IMR-90 (cell line): ENCODE measurements around the gene PRKAR1B. TPM values are rescaled to one million over a fixed set of nuclear protein-coding genes. Genes with fewer than 3 reads are reported as not detected.

Source experiments
- ATAC-seq: fragments of 200-7000 bp; cut with Tn5 transposase; 2 replicates; pipeline ENCODE4 v1.9.1; 2020; ENCODE audit warnings: low read depth, mild to moderate bottlenecking, moderate library complexity
- BruUV-seq: library from RNA; stranded (reverse); fragments of 400-500 nt; replicated peaks from 2 replicates; lab custom pipeline; 2021; lab: Mats Ljungman, UMichigan
- CTCF ChIA-PET: fragments of 300-600 bp; formaldehyde crosslinking; extraction: SDS; loops from one replicate; lab custom pipeline; 2021; ENCODE audit warnings: antibody characterized with exemption; lab: Yijun Ruan, JAX
- POLR2A ChIA-PET: fragments of 300-600 bp; sonication (Branson Sonifier 250); formaldehyde crosslinking; loops from one replicate; lab custom pipeline; 2022; ENCODE audit warnings: antibody characterized with exemption; ENCODE audit not compliant: unreplicated experiment; lab: Charles Lee
- DNase-seq: peaks from one replicate; pipeline ENCODE4 v3.0.0; 2013
- H2AFZ ChIP-seq: replicated peaks from 2 replicates; pipeline ENCODE3; 2013; ENCODE audit warnings: low read length, mild to moderate bottlenecking; ENCODE audit not compliant: poor library complexity
- H2AK5ac ChIP-seq: 2 replicates; pipeline ENCODE4 v1.6.1; 2013; ENCODE audit warnings: low read depth, low read length, inconsistent platforms
- H2AK9ac ChIP-seq: replicated peaks from 2 replicates; pipeline ENCODE3; 2013; ENCODE audit warnings: mild to moderate bottlenecking, low read depth, low read length, moderate library complexity; ENCODE audit not compliant: poor library complexity
- H2BK120ac ChIP-seq: 2 replicates; pipeline ENCODE4 v1.6.1; 2013; ENCODE audit warnings: low read depth, low read length, inconsistent platforms
- H2BK15ac ChIP-seq: 3 replicates; pipeline ENCODE4 v1.6.1; 2013; ENCODE audit warnings: low read depth, low read length, inconsistent platforms
- H2BK20ac ChIP-seq: 2 replicates; pipeline ENCODE4 v1.6.1; 2013; ENCODE audit warnings: low read depth, mild to moderate bottlenecking, inconsistent platforms, low read length, moderate library complexity
- H2BK5ac ChIP-seq: 2 replicates; pipeline ENCODE4 v1.6.1; 2013; ENCODE audit warnings: mild to moderate bottlenecking, low read depth, low read length, inconsistent platforms; ENCODE audit not compliant: poor library complexity, severe bottlenecking
- H3K14ac ChIP-seq: replicated peaks from 2 replicates; pipeline ENCODE4 v1.6.1; 2013; ENCODE audit warnings: low read depth, low read length, inconsistent platforms
- H3K18ac ChIP-seq: 2 replicates; pipeline ENCODE4 v1.6.1; 2013; ENCODE audit warnings: low read depth, low read length, control low read depth
- H3K23ac ChIP-seq: 2 replicates; pipeline ENCODE4 v1.6.1; 2013; ENCODE audit warnings: low read depth, low read length, inconsistent platforms
- H3K27ac ChIP-seq: 2 replicates; pipeline ENCODE4 v1.5.1; 2013; ENCODE audit warnings: mild to moderate bottlenecking, control low read depth, low read length; ENCODE audit not compliant: insufficient read depth
- H3K27me3 ChIP-seq: 2 replicates; pipeline ENCODE4 v1.6.1; 2013; ENCODE audit warnings: low read length; ENCODE audit not compliant: control insufficient read depth, insufficient read depth
- H3K36me3 ChIP-seq: 2 replicates; pipeline ENCODE4 v1.6.1; 2013; ENCODE audit warnings: low read length, mixed read lengths; ENCODE audit not compliant: control insufficient read depth, insufficient read depth
- H3K4ac ChIP-seq: 2 replicates; pipeline ENCODE4 v1.6.1; 2013; ENCODE audit warnings: low read depth, low read length, inconsistent platforms
- H3K4me1 ChIP-seq: 2 replicates; pipeline ENCODE4 v1.6.1; 2013; ENCODE audit warnings: low read length, mixed read lengths; ENCODE audit not compliant: control insufficient read depth, insufficient read depth
- H3K4me2 ChIP-seq: 2 replicates; pipeline ENCODE4 v1.6.1; 2013; ENCODE audit warnings: low read depth, mild to moderate bottlenecking, control low read depth, low read length, moderate library complexity
- H3K4me3 ChIP-seq: 2 replicates; pipeline ENCODE4 v1.5.1; 2013; ENCODE audit warnings: low read depth, mild to moderate bottlenecking, control low read depth, low read length, moderate library complexity; ENCODE audit not compliant: insufficient read depth
- H3K56ac ChIP-seq: 2 replicates; pipeline ENCODE4 v1.6.1; 2013; ENCODE audit warnings: low read length, inconsistent platforms; ENCODE audit not compliant: insufficient read depth; ENCODE audit errors: extremely low read depth
- H3K79me1 ChIP-seq, 2 experiments: 2 replicates each; pipeline ENCODE4 v1.6.1; 2013; ENCODE audit warnings: low read length in 2 of 2, inconsistent platforms in 1 of 2, low read depth in 1 of 2
- H3K9ac ChIP-seq: 2 replicates; pipeline ENCODE4 v1.6.1; 2013; ENCODE audit warnings: low read depth, low read length, control low read depth
- H3K9me1 ChIP-seq: 2 replicates; pipeline ENCODE4 v1.6.1; 2013; ENCODE audit warnings: low read length, inconsistent platforms; ENCODE audit not compliant: insufficient read depth
- H3K9me3 ChIP-seq: 2 replicates; pipeline ENCODE4 v1.6.1; 2013; ENCODE audit warnings: low read length; ENCODE audit not compliant: control insufficient read depth, insufficient read depth
- H4K20me1 ChIP-seq: 2 replicates; pipeline ENCODE4 v1.6.1; 2013; ENCODE audit warnings: low read length, inconsistent platforms; ENCODE audit not compliant: insufficient read depth
- H4K5ac ChIP-seq: 2 replicates; pipeline ENCODE4 v1.6.1; 2013; ENCODE audit warnings: mild to moderate bottlenecking, low read depth, low read length, control low read depth
- H4K8ac ChIP-seq, 2 experiments: 2 replicates each; pipeline ENCODE4 v1.6.1; 2013; ENCODE audit warnings: low read depth in 2 of 2, low read length in 2 of 2, control low read depth in 1 of 2, inconsistent platforms in 1 of 2
- H4K91ac ChIP-seq: 2 replicates; pipeline ENCODE4 v1.6.1; 2013; ENCODE audit warnings: low read depth, low read length, inconsistent platforms; ENCODE audit not compliant: insufficient read depth
- MAFK ChIP-seq: IDR thresholded peaks from 2 replicates; pipeline ENCODE4 v1.6.1; 2012; ENCODE audit warnings: low read depth, low read length, improper control_type of control experiment
- NFE2L2 ChIP-seq: fragments of 150-350 bp; IDR thresholded peaks from 2 replicates; pipeline ENCODE4 v1.6.1; 2016; ENCODE audit warnings: low read depth, mild to moderate bottlenecking, low read length
- RAD21 ChIP-seq: IDR thresholded peaks from 2 replicates; pipeline ENCODE4 v1.6.1; 2012; ENCODE audit warnings: low read length, improper control_type of control experiment
- WGBS, 2 experiments: methylation state at CpG; one replicate each; pipeline versions ENCODE4 v1.1.5 to v1.1.7; 2013; ENCODE audit warnings: missing lambda C conversion rate in 2 of 2; ENCODE audit not compliant: insufficient read length in 1 of 2; ENCODE audit errors: extremely low coverage in 2 of 2; 5-methylcytosine and 5-hydroxymethylcytosine counted together
- dilution Hi-C: fragments of 300-500 bp; cut with HindIII; formaldehyde crosslinking; loops from one replicate; pipeline ENCODE4 v1.14.3; 2018; ENCODE audit warnings: low sequenced_read_pairs; ENCODE audit not compliant: unreplicated experiment
- in situ Hi-C: fragments of 300-500 bp; cut with MboI; formaldehyde crosslinking; loops from 3 replicates; pipeline ENCODE4 v1.14.3; 2019; ENCODE audit warnings: low sequenced_read_pairs, inconsistent platforms, mixed read lengths
- intact Hi-C: fragments of 100-400 bp; cut with micrococcal nuclease; formaldehyde crosslinking; loops from 2 replicates; pipeline ENCODE4 v1.10.0; 2022
- polyA plus RNA-seq, 3 experiments: library from polyadenylated mRNA; depleted of rRNA; stranded (reverse); fragments of >200 nt; gene quantifications; 2 replicates each; pipeline ENCODE4 v1.2.3, GENCODE V29; 2012; ENCODE audit warnings: low replicate concordance in 1 of 3
- total RNA-seq: library from RNA; depleted of rRNA; stranded (reverse); fragments of >200 nt; gene quantifications from 2 replicates; pipeline ENCODE4 v1.2.3, GENCODE V29; 2012
- TF ChIP-seq, protein P1 (sequence below): fragments of 150-350 bp; IDR thresholded peaks from 2 replicates; pipeline ENCODE4 v1.6.1; 2016; ENCODE audit warnings: low read depth, mild to moderate bottlenecking, low read length, moderate library complexity, borderline replicate concordance
- TF ChIP-seq, protein P2 (sequence below): conservative IDR thresholded peaks from 2 replicates; pipeline ENCODE4 v1.5.1; 2012; ENCODE audit warnings: mild to moderate bottlenecking, low read depth, low read length, improper control_type of control experiment
- TF ChIP-seq, protein P3 (sequence below): fragments of 150-350 bp; IDR thresholded peaks from 2 replicates; pipeline ENCODE4 v1.6.1; 2017; ENCODE audit warnings: mild to moderate bottlenecking, antibody characterized with exemption, low read length, low read depth

Gene PRKAR1B
- total and polyA plus RNA-seq, 2 of the 4 experiments (the other 2 are of a cell fraction) = 15.2 to 20.2 TPM

DNA sequence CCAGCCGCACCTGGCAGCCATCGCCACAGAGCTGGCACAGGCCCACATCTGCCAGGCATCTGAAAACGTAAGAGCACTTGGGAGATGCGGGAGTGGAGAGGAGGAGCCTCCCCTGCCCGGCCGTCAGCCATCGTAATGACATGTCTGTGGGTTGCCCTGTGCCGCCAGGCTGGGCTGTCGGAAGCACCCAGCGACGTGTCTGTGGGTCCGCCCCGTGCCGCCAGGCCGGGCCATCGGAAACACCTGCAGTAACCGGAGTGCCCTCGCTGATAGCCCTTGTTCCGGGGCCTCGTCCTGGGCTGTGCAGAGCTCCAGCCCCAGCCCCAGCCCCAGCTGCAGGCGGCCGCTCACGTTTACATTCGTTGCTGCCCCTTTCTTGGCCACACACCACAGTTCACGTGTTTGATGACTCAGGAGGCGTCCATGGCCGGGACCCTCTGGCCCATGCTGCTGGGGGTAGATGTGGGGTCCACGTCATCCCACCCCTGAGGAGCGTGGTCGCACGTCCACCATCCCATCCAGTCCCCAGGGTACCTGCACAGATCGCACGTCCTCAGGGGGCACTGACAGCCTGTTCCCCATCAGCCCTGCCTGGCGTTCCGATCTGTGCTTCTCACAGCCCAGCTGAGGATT lies 30.0 kb upstream of the PRKAR1B start:
- Histone ChIP-seq H4K20me1 (no peaks in the 10 kb centered on the region), H2BK120ac (no peak overlapping the region), H2AK5ac (no peak overlapping the region), H2BK5ac (no peak overlapping the region), H3K4me3 (no peak overlapping the region), H4K5ac (no peak overlapping the region), H3K9ac (no peak overlapping the region), H3K27ac (no peak overlapping the region), H3K9me1 (no peaks in the 10 kb centered on the region; the same call in 1 of the 2 replicates), H4K91ac (no peak overlapping the region), H3K9me3 (no peaks in the 10 kb centered on the region), H3K18ac (no peak overlapping the region), H3K4me2 (no peak overlapping the region), H4K8ac (no peak overlapping the region), H3K14ac (no peak overlapping the region), H3K27me3 (no peaks in the 10 kb centered on the region), H2BK20ac (no peak overlapping the region), H3K36me3 (peaks cover 42% of the 10 kb centered on the region), H3K23ac (no peak overlapping the region), H2AK9ac (no peak overlapping the region), H3K79me1 (no peaks in the 10 kb centered on the region), H2BK15ac (no peak overlapping the region), H3K56ac (no peak overlapping the region), H2AFZ (no peak overlapping the region), H3K4ac (no peak overlapping the region), H3K4me1 (no peaks in the 10 kb centered on the region)
- ATAC-seq = no peak
- no peak for DNase-seq
- TF ChIP-seq RAD21 (no peak), MAFK (no peak), NFE2L2 (no peak)
- TF ChIP-seq, protein P1, sequence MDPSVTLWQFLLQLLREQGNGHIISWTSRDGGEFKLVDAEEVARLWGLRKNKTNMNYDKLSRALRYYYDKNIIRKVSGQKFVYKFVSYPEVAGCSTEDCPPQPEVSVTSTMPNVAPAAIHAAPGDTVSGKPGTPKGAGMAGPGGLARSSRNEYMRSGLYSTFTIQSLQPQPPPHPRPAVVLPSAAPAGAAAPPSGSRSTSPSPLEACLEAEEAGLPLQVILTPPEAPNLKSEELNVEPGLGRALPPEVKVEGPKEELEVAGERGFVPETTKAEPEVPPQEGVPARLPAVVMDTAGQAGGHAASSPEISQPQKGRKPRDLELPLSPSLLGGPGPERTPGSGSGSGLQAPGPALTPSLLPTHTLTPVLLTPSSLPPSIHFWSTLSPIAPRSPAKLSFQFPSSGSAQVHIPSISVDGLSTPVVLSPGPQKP = no peak
- TF ChIP-seq, protein P2, sequence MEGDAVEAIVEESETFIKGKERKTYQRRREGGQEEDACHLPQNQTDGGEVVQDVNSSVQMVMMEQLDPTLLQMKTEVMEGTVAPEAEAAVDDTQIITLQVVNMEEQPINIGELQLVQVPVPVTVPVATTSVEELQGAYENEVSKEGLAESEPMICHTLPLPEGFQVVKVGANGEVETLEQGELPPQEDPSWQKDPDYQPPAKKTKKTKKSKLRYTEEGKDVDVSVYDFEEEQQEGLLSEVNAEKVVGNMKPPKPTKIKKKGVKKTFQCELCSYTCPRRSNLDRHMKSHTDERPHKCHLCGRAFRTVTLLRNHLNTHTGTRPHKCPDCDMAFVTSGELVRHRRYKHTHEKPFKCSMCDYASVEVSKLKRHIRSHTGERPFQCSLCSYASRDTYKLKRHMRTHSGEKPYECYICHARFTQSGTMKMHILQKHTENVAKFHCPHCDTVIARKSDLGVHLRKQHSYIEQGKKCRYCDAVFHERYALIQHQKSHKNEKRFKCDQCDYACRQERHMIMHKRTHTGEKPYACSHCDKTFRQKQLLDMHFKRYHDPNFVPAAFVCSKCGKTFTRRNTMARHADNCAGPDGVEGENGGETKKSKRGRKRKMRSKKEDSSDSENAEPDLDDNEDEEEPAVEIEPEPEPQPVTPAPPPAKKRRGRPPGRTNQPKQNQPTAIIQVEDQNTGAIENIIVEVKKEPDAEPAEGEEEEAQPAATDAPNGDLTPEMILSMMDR = no peak
- TF ChIP-seq, protein P3, sequence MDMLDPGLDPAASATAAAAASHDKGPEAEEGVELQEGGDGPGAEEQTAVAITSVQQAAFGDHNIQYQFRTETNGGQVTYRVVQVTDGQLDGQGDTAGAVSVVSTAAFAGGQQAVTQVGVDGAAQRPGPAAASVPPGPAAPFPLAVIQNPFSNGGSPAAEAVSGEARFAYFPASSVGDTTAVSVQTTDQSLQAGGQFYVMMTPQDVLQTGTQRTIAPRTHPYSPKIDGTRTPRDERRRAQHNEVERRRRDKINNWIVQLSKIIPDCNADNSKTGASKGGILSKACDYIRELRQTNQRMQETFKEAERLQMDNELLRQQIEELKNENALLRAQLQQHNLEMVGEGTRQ = no peak
- in situ Hi-C loops = no loop called here
- intact Hi-C loops = no loop called here
- CTCF ChIA-PET = no interaction called here
- BruUV-seq = no TSS peak
- POLR2A ChIA-PET = no interaction called here
- dilution Hi-C loops = no loop called here
- WGBS, 2 experiments = 97% methylated on average over 20 of the region's 35 CpGs; no CpG with 5 or more reads in 1 of the 2 experiments
